HepG2 (cell line): ENCODE data around the gene ANKRD11. TPM values are rescaled to one million over a fixed set of nuclear protein-coding genes. Genes with fewer than 3 reads are reported as not detected.

Source experiments
- ARHGAP35 ChIP-seq: sonication (generic); formaldehyde crosslinking; IDR thresholded peaks from 2 replicates; pipeline ENCODE4 v1.9.0; 2022; ENCODE audit warnings: mild to moderate bottlenecking, inconsistent platforms, moderate library complexity, missing genetic modification reagents, borderline replicate concordance
- BORCS8-MEF2B ChIP-seq: sonication (generic); formaldehyde crosslinking; IDR thresholded peaks from 2 replicates; pipeline ENCODE4 v1.8.0; 2022; ENCODE audit warnings: mild to moderate bottlenecking, missing genetic modification reagents
- E2F1 ChIP-seq: sonication (generic); formaldehyde crosslinking; IDR thresholded peaks from 2 replicates; pipeline ENCODE4 v1.5.0; 2020; ENCODE audit warnings: missing genetic modification reagents
- FOXA3 ChIP-seq: IDR thresholded peaks from 2 replicates; pipeline ENCODE4 v1.6.1; 2016; ENCODE audit warnings: missing genetic modification reagents, missing compliant biosample characterization
- HMGXB3 ChIP-seq: sonication (generic); formaldehyde crosslinking; IDR thresholded peaks from 2 replicates; pipeline ENCODE4 v1.4.0; 2020; ENCODE audit warnings: missing genetic modification reagents, borderline replicate concordance
- IKZF4 ChIP-seq: sonication (generic); formaldehyde crosslinking; IDR thresholded peaks from 2 replicates; pipeline ENCODE4 v1.5.1; 2020; ENCODE audit warnings: borderline replicate concordance, mild to moderate bottlenecking, low read depth, missing genetic modification reagents; ENCODE audit errors: not compliant biosample characterization
- KAT7 ChIP-seq: IDR thresholded peaks from 2 replicates; pipeline ENCODE4 v1.6.1; 2018; ENCODE audit warnings: borderline replicate concordance, missing compliant biosample characterization
- MEIS1 ChIP-seq: sonication (generic); formaldehyde crosslinking; IDR thresholded peaks from 2 replicates; pipeline ENCODE4 v1.9.0; 2021; ENCODE audit warnings: mild to moderate bottlenecking, missing genetic modification reagents, moderate library complexity, borderline replicate concordance
- MNT ChIP-seq: fragments of 450-650 bp; IDR thresholded peaks from 2 replicates; pipeline ENCODE4 v1.6.1; 2016
- MTA1 ChIP-seq: sonication (generic); formaldehyde crosslinking; IDR thresholded peaks from 2 replicates; pipeline ENCODE4 v1.4.0; 2020; ENCODE audit warnings: missing genetic modification reagents, mild to moderate bottlenecking, borderline replicate concordance
- PHF8 ChIP-seq: sonication (generic); formaldehyde crosslinking; IDR thresholded peaks from 2 replicates; pipeline ENCODE4 v1.5.0; 2020; ENCODE audit warnings: missing genetic modification reagents
- SALL1 ChIP-seq: sonication (generic); formaldehyde crosslinking; IDR thresholded peaks from 2 replicates; pipeline ENCODE4 v1.8.0; 2022; ENCODE audit warnings: mild to moderate bottlenecking, missing genetic modification reagents
- SETDB1 ChIP-seq: sonication (generic); formaldehyde crosslinking; IDR thresholded peaks from 2 replicates; pipeline ENCODE4 v1.5.1; 2020; ENCODE audit warnings: missing genetic modification reagents, mild to moderate bottlenecking, borderline replicate concordance
- ZFX ChIP-seq: sonication (generic); formaldehyde crosslinking; IDR thresholded peaks from 2 replicates; pipeline ENCODE4 v1.4.0; 2020; ENCODE audit warnings: mild to moderate bottlenecking, low read depth, missing genetic modification reagents, moderate library complexity
- ZNF335 ChIP-seq: sonication (generic); formaldehyde crosslinking; IDR thresholded peaks from 2 replicates; pipeline ENCODE4 v1.4.0; 2020; ENCODE audit warnings: missing genetic modification reagents
- ZNF543 ChIP-seq: sonication (generic); formaldehyde crosslinking; IDR thresholded peaks from 2 replicates; pipeline ENCODE4 v1.4.0; 2020; ENCODE audit warnings: mild to moderate bottlenecking, missing genetic modification reagents
- ZNF782 ChIP-seq: sonication (generic); formaldehyde crosslinking; IDR thresholded peaks from 2 replicates; pipeline ENCODE4 v1.4.0; 2020; ENCODE audit warnings: missing genetic modification reagents, mild to moderate bottlenecking, borderline replicate concordance
- polyA plus RNA-seq, 8 experiments: library from polyadenylated mRNA; depleted of rRNA in 3 of 8; stranded (reverse) in 7 of 8; unstranded in 1 of 8; fragments of >200 nt; fragmentation: Illumina TruSeq in 4 of 8; extraction: Trizol in 4 of 8; gene quantifications; 2 replicates each; pipeline versions ENCODE4 v1.2.1 to v1.2.3, GENCODE V29; 2011 to 2016; ENCODE audit warnings: low read depth in 4 of 8, missing spikeins in 1 of 8, mixed read lengths in 1 of 8; ENCODE audit not compliant: insufficient read depth in 1 of 8
- total RNA-seq, 5 experiments: library from RNA; depleted of rRNA; stranded (reverse); fragments of >200 nt; fragmentation: Illumina TruSeq; extraction: Trizol; gene quantifications; 2 replicates each; pipeline ENCODE4 v1.2.3, GENCODE V29; 2016; ENCODE audit warnings: low read depth in 1 of 5
- TF ChIP-seq, protein P1 (sequence below), 2 experiments: sonication (generic) in 1 of 2; formaldehyde crosslinking in 1 of 2; IDR thresholded peaks; 2 replicates each; pipeline versions ENCODE4 v1.5.1 to v1.6.1; 2011 to 2020; ENCODE audit warnings: borderline replicate concordance in 1 of 2, low read depth in 1 of 2, low read length in 1 of 2, mild to moderate bottlenecking in 1 of 2, missing genetic modification reagents in 1 of 2, moderate library complexity in 1 of 2

The ANKRD11 gene
- total and polyA plus RNA-seq, 2 of the 13 experiments (the other 11 are each of a cell fraction or from before 2014, with no cell fraction given): 21.4 to 38.4 TPM

GRCh38 chr16:89261691-89262563, 228.4 kb downstream of the ANKRD11 start (continued):
- TF ChIP-seq PHF8 (CRISPR knock-in tag) (peak; percentile 56; the same call in 1 of the 2 replicates), KAT7 (CRISPR knock-in tag) (peak; percentile 38; the same call in 1 of the 2 replicates), MTA1 (CRISPR knock-in tag) (peak; percentile 92), ZNF782 (CRISPR knock-in tag) (no peak), IKZF4 (CRISPR knock-in tag) (peak; percentile 42), BORCS8-MEF2B (CRISPR knock-in tag) (peak; percentile 82), MEIS1 (CRISPR knock-in tag) (0 out of 2 replicates have a peak, but pooled peaks have one; percentile 24), FOXA3 (0 out of 2 replicates have a peak, but pooled peaks have one; percentile 10), SETDB1 (no peak), HMGXB3 (CRISPR knock-in tag) (peak; percentile 52; the same call in 1 of the 2 replicates), ZNF335 (CRISPR knock-in tag) (0 out of 2 replicates have a peak, but pooled peaks have one; percentile 30), MNT (no peak), E2F1 (CRISPR knock-in tag) (no peak), ZFX (CRISPR knock-in tag) (peak; percentile 87), SALL1 (CRISPR knock-in tag) (no peak; the same call in 1 of the 2 replicates), ARHGAP35 (CRISPR knock-in tag) (peak; percentile 46; the same call in 1 of the 2 replicates), ZNF543 (CRISPR knock-in tag) (0 out of 2 replicates have a peak, but pooled peaks have one; percentile 31)
- TF ChIP-seq, protein P1, sequence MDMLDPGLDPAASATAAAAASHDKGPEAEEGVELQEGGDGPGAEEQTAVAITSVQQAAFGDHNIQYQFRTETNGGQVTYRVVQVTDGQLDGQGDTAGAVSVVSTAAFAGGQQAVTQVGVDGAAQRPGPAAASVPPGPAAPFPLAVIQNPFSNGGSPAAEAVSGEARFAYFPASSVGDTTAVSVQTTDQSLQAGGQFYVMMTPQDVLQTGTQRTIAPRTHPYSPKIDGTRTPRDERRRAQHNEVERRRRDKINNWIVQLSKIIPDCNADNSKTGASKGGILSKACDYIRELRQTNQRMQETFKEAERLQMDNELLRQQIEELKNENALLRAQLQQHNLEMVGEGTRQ (IDR thresholded peaks at IDR 0.05; ENCODE audit: low read depth, low read length): no peak
- TF ChIP-seq, protein P1 (CRISPR knock-in tag; IDR thresholded peaks at IDR 0.05; ENCODE audit: borderline replicate concordance): no peak; the same call in 1 of the 2 replicates
